Astrocyte (in vitro differentiated cells and primary cell): Measurements from ENCODE around the gene PDE6G. TPM values are rescaled to one million over a fixed set of nuclear protein-coding genes. Genes with fewer than 3 reads are reported as not detected.
A peak's percentile ranks its signal among the peaks of the same experiment; 100 is the strongest.
"Not testable (repeated sequence)": the region's sequence is repeated elsewhere in the genome, so short reads cannot be mapped to it uniquely, and the experiment has no call there.

ENCODE experiments used
- DNase-seq: peaks from one replicate; pipeline ENCODE4 v3.0.0-alpha.2; 2010; ENCODE audit warnings: low read depth
- FAIRE-seq: peaks from 2 replicates; lab custom pipeline; 2011; peaks lifted over from hg19 to GRCh38; lab: Jason Lieb, UNC
- H2AFZ ChIP-seq: 2 replicates; pipeline ENCODE4 v1.6.0; 2012; ENCODE audit warnings: low read depth, low read length, inconsistent platforms
- H3K27ac ChIP-seq: 2 replicates; pipeline ENCODE4 v1.5.1; 2011; ENCODE audit warnings: low read depth, low read length, inconsistent platforms
- H3K27me3 ChIP-seq: 2 replicates; pipeline ENCODE4 v1.6.0; 2011; ENCODE audit warnings: low read length, inconsistent platforms; ENCODE audit not compliant: insufficient read depth
- H3K36me3 ChIP-seq: 2 replicates; pipeline ENCODE4 v1.5.1; 2011; ENCODE audit warnings: low read length, inconsistent platforms; ENCODE audit not compliant: insufficient read depth
- H3K4me1 ChIP-seq: 2 replicates; pipeline ENCODE4 v1.5.1; 2011; ENCODE audit warnings: low read length, inconsistent platforms; ENCODE audit not compliant: insufficient read depth
- H3K4me2 ChIP-seq: 2 replicates; pipeline ENCODE4 v1.6.0; 2012; ENCODE audit warnings: low read length, inconsistent platforms
- H3K4me3 ChIP-seq: 2 replicates; pipeline ENCODE4 v1.5.1; 2011; ENCODE audit warnings: low read depth, mild to moderate bottlenecking, low read length, inconsistent platforms; ENCODE audit not compliant: insufficient read depth
- H3K79me2 ChIP-seq: 2 replicates; pipeline ENCODE4 v1.6.0; 2012; ENCODE audit warnings: mild to moderate bottlenecking, low read length, inconsistent platforms; ENCODE audit not compliant: insufficient read depth
- H3K9ac ChIP-seq: 2 replicates; pipeline ENCODE4 v1.6.0; 2012; ENCODE audit warnings: mild to moderate bottlenecking, low read length, inconsistent platforms
- H3K9me3 ChIP-seq: 2 replicates; pipeline ENCODE4 v1.5.1; 2012; ENCODE audit warnings: low read depth, mild to moderate bottlenecking, low read length, inconsistent platforms; ENCODE audit not compliant: insufficient read depth
- H4K20me1 ChIP-seq: 2 replicates; pipeline ENCODE4 v1.6.0; 2012; ENCODE audit warnings: low read length, inconsistent platforms; ENCODE audit not compliant: insufficient read depth
- H3K27ac Mint-ChIP-seq: one replicate; pipeline ENCODE4 v1.8.0; 2021; ENCODE audit warnings: mild to moderate bottlenecking, mixed read lengths; ENCODE audit not compliant: unreplicated experiment
- H3K27me3 Mint-ChIP-seq: one replicate; pipeline ENCODE4 v1.8.0; 2021; ENCODE audit warnings: low read depth, mixed read lengths; ENCODE audit not compliant: unreplicated experiment
- H3K36me3 Mint-ChIP-seq: one replicate; pipeline ENCODE4 v1.8.0; 2021; ENCODE audit warnings: low read depth, mixed read lengths; ENCODE audit not compliant: unreplicated experiment
- H3K4me1 Mint-ChIP-seq: one replicate; pipeline ENCODE4 v1.8.0; 2021; ENCODE audit warnings: low read depth, mixed read lengths; ENCODE audit not compliant: unreplicated experiment
- H3K4me3 Mint-ChIP-seq: one replicate; pipeline ENCODE4 v1.8.0; 2021; ENCODE audit warnings: mild to moderate bottlenecking, moderate library complexity, mixed read lengths; ENCODE audit not compliant: unreplicated experiment
- H3K9me3 Mint-ChIP-seq: one replicate; pipeline ENCODE4 v1.8.0; 2021; ENCODE audit warnings: mild to moderate bottlenecking, mixed read lengths; ENCODE audit not compliant: unreplicated experiment
- EZH2 ChIP-seq: IDR thresholded peaks from 2 replicates; pipeline ENCODE4 v1.6.1; 2012; ENCODE audit warnings: mild to moderate bottlenecking, low read length, inconsistent platforms; ENCODE audit not compliant: insufficient read depth
- total RNA-seq: library from RNA; stranded (reverse); gene quantifications from 2 replicates; pipeline ENCODE4 v1.2.1, GENCODE V29; 2021
- TF ChIP-seq, protein P1 (sequence below): IDR thresholded peaks from 2 replicates; pipeline ENCODE4 v1.5.1; 2011; ENCODE audit warnings: low read depth, mild to moderate bottlenecking, inconsistent platforms, low read length, moderate library complexity; ENCODE audit not compliant: insufficient read depth

The PDE6G gene
- total RNA-seq, 1 donor from 2014 or later: not detected

DNA sequence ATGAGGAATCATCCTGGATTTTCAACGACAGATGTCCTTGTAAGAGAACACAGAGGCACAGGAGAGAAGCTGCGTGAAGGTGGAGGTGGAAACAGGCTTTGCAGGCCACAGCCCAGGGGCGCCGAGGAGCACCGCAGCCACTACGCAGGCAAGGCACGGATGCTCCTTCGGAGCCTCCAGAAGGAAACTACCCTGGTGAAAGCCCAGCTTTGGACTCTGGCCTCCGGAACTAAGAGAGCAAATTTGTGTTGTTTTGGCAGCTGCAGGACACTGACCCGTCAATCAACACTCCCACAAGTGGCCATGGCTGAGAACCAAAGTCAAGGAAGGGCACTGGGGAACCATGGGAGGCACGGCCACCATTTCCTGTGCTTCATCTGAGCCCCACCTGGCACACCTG lies 23.8 kb upstream of the PDE6G start:
- no peak overlapping the region for H2AFZ ChIP-seq
- peaks cover 52% of the 10 kb centered on the region for H3K79me2 ChIP-seq
- no peak for FAIRE-seq

DNA sequence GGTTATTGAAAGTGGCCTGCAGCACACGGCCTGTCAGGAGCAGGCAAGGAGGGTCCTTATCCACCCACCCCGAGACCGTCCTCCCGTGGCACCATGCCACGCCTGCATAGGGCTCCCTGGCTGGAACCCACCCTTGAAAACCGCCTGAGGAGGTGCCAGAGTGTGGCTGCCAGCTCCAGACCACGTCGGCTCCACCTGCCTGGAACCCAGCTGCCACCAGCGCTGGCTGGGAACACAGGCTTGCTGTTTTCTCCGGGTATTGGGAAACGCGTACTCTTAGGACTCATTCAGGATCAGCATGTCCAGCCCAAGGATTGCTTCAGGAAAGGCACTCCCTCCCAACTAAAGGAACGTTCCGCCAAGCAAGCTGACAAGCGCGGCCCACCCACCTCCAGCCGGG lies 20.6 kb upstream of the PDE6G start:
- no peak for TF ChIP-seq EZH2
- TF ChIP-seq, protein P1, sequence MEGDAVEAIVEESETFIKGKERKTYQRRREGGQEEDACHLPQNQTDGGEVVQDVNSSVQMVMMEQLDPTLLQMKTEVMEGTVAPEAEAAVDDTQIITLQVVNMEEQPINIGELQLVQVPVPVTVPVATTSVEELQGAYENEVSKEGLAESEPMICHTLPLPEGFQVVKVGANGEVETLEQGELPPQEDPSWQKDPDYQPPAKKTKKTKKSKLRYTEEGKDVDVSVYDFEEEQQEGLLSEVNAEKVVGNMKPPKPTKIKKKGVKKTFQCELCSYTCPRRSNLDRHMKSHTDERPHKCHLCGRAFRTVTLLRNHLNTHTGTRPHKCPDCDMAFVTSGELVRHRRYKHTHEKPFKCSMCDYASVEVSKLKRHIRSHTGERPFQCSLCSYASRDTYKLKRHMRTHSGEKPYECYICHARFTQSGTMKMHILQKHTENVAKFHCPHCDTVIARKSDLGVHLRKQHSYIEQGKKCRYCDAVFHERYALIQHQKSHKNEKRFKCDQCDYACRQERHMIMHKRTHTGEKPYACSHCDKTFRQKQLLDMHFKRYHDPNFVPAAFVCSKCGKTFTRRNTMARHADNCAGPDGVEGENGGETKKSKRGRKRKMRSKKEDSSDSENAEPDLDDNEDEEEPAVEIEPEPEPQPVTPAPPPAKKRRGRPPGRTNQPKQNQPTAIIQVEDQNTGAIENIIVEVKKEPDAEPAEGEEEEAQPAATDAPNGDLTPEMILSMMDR: no peak
- peaks cover 28% of the 10 kb centered on the region for H3K79me2 ChIP-seq
- H3K36me3 ChIP-seq: peaks cover 7% of the 10 kb centered on the region
- Mint-ChIP-seq H3K4me3 (no peak overlapping the region), H3K4me1 (peaks cover 3% of the 10 kb centered on the region), H3K27me3 (no peaks in the 10 kb centered on the region), H3K27ac (no peak overlapping the region), H3K9me3 (no peaks in the 10 kb centered on the region), H3K36me3 (peaks cover 9% of the 10 kb centered on the region)
- H2AFZ ChIP-seq: no peak overlapping the region
- peaks cover 2% of the 10 kb centered on the region for H3K4me1 ChIP-seq
- no peak overlapping the region for H3K9ac ChIP-seq
- no peak overlapping the region for H3K4me3 ChIP-seq
- H3K4me2 ChIP-seq: no peak overlapping the region
- H3K9me3 ChIP-seq: no peaks in the 10 kb centered on the region
- H4K20me1 ChIP-seq: peaks cover 31% of the 10 kb centered on the region
- DNase-seq (no peak), FAIRE-seq (no peak)
- no peak overlapping the region for H3K27ac ChIP-seq
- H3K27me3 ChIP-seq: no peaks in the 10 kb centered on the region

More for the DNA sequence above, 23.8 kb upstream of the PDE6G start:
- Mint-ChIP-seq H3K9me3 (no peaks in the 10 kb centered on the region), H3K27ac (no peak overlapping the region), H3K36me3 (peaks cover 6% of the 10 kb centered on the region), H3K27me3 (no peaks in the 10 kb centered on the region), H3K4me3 (no peak overlapping the region), H3K4me1 (peaks cover 11% of the 10 kb centered on the region)
- Histone ChIP-seq H3K9ac (no peak overlapping the region), H3K36me3 (peaks cover 4% of the 10 kb centered on the region), H3K27ac (no peak overlapping the region), H3K4me1 (peaks cover 21% of the 10 kb centered on the region), H3K27me3 (no peaks in the 10 kb centered on the region), H3K4me2 (no peak overlapping the region), H4K20me1 (peaks cover 37% of the 10 kb centered on the region), H3K4me3 (no peak overlapping the region), H3K9me3 (no peaks in the 10 kb centered on the region)
- TF ChIP-seq, protein P1: no peak
- TF ChIP-seq EZH2: no peak
- no peak for DNase-seq

DNA sequence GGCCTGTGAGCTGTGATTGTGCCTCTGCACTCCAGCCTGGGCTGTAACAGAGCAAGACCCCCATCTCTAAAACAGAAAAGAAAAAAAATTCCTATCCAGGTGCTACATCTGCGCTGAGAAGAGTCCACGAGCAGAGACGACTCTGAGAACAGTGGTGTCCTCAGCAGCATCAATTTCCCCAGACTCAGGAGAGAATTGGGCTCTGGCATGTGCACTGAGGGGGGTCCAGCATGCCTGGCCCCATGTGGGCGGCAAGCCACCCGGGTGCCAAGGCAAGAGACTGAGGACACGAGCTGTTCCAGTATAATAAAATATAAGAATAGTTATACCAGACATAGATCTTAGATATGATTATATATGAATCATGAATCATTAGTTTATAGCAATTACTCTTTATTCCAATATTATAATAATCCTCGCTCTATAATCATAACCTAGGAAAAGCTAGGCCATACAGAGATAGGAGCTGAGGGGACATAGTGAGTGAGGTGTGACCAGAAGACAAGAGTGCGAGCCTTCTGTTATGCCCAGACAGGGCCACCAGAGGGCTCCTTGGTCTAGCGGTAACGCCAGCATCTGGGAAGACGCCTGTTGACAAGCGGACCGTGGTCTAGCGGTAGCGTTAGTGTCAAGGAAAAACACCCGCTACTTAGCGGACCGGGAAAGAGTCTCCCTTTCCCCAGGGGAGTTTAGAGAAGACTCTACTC lies 19.3 kb upstream of the PDE6G start:
- H3K4me1 ChIP-seq, H3K27ac ChIP-seq, H3K4me1 Mint-ChIP-seq, H3K4me2 ChIP-seq, H3K9me3 ChIP-seq, H3K27ac Mint-ChIP-seq, H3K27me3 Mint-ChIP-seq, FAIRE-seq, H3K4me3 ChIP-seq, H3K4me3 Mint-ChIP-seq, H3K27me3 ChIP-seq, H3K9ac ChIP-seq, H3K9me3 Mint-ChIP-seq, H2AFZ ChIP-seq: not testable (repeated sequence)
- H3K36me3 Mint-ChIP-seq: peaks cover 10% of the 10 kb centered on the region
- Histone ChIP-seq H4K20me1 (peaks cover 33% of the 10 kb centered on the region), H3K79me2 (peaks cover 16% of the 10 kb centered on the region), H3K36me3 (peaks cover 10% of the 10 kb centered on the region)
- DNase-seq: peak; percentile 7
